Activated T-helper 1 cell treated with anti-CD3 and anti-CD28 coated beads, Interleukin-12 subunit alpha, Interleukin-12 subunit beta, Interleukin-2, Interleukin-4 antibody, amounts not matched to agents 30 ng/mL and 10 ng/mL and 1 ng/mL, durations not matched to agents 14 hours and 24 hours and 36 hours (primary cell): ENCODE data around the gene NFIX. TPM values are rescaled to one million over a fixed set of nuclear protein-coding genes. Genes with fewer than 3 reads are reported as not detected.

ENCODE experiments used
- DNase-seq: peaks from one replicate; pipeline ENCODE4 v3.0.0; 2021; ENCODE audit warnings: low spot score
- H3K27ac Mint-ChIP-seq: one replicate; pipeline ENCODE4 v1.8.0; 2021; ENCODE audit warnings: mild to moderate bottlenecking, mixed read lengths
- H3K27me3 Mint-ChIP-seq: one replicate; pipeline ENCODE4 v1.8.0; 2022; ENCODE audit warnings: mild to moderate bottlenecking, moderate library complexity, mixed read lengths; ENCODE audit not compliant: insufficient read depth
- H3K36me3 Mint-ChIP-seq: one replicate; pipeline ENCODE4 v1.8.0; 2021; ENCODE audit warnings: low read depth, mixed read lengths
- H3K4me1 Mint-ChIP-seq: one replicate; pipeline ENCODE4 v1.8.0; 2021; ENCODE audit warnings: low read depth, mixed read lengths
- H3K4me3 Mint-ChIP-seq: one replicate; pipeline ENCODE4 v1.8.0; 2021; ENCODE audit warnings: mild to moderate bottlenecking, moderate library complexity, mixed read lengths
- H3K9me3 Mint-ChIP-seq: one replicate; pipeline ENCODE4 v1.8.0; 2021; ENCODE audit warnings: mixed read lengths
- intact Hi-C: fragments of 100-400 bp; cut with micrococcal nuclease; formaldehyde crosslinking; loops from one replicate; pipeline ENCODE4 v1.15.1; 2024
- total RNA-seq: library from RNA; stranded (reverse); gene quantifications from 2 replicates; pipeline ENCODE4 v1.2.3, GENCODE V29; 2022

The NFIX gene
- total RNA-seq, 1 donor from 2014 or later, result 8.0 TPM

- Mint-ChIP-seq H3K27me3 (no peaks in the 10 kb centered on the region), H3K4me3 (no peak overlapping the region), H3K27ac (no peak overlapping the region), H3K4me1 (peaks cover 35% of the 10 kb centered on the region), H3K36me3 (peaks cover 3% of the 10 kb centered on the region), H3K9me3 (no peaks in the 10 kb centered on the region)
- intact Hi-C loops, result no loop called here
- no peak for DNase-seq
Observed at GRCh38 chr19:13127051-13127450, 131.8 kb downstream of the NFIX start.

- H3K4me1 Mint-ChIP-seq, result peaks cover 36% of the 10 kb centered on the region
- no peaks in the 10 kb centered on the region for H3K9me3 Mint-ChIP-seq
- no peak for DNase-seq
- H3K4me3 Mint-ChIP-seq, result no peak overlapping the region
- H3K27me3 Mint-ChIP-seq, result no peaks in the 10 kb centered on the region
- intact Hi-C loops, result no loop called here
- H3K27ac Mint-ChIP-seq, result peak overlapping the region; percentile 44
- peaks cover 9% of the 10 kb centered on the region for H3K36me3 Mint-ChIP-seq
Observed at GRCh38 chr19:13127811-13128575, 132.7 kb downstream of the NFIX start.

- Mint-ChIP-seq H3K4me1 (peaks cover 36% of the 10 kb centered on the region), H3K27me3 (no peaks in the 10 kb centered on the region), H3K27ac (peak overlapping the region; percentile 44), H3K36me3 (peaks cover 9% of the 10 kb centered on the region), H3K4me3 (no peak overlapping the region), H3K9me3 (no peaks in the 10 kb centered on the region)
- DNase-seq, result no peak
- intact Hi-C loops, result no loop called here
Observed at GRCh38 chr19:13128583-13128982, 133.3 kb downstream of the NFIX start.

- no peak overlapping the region for H3K4me3 Mint-ChIP-seq
- peaks cover 11% of the 10 kb centered on the region for H3K36me3 Mint-ChIP-seq
- no peak overlapping the region for H3K27ac Mint-ChIP-seq
- DNase-seq, result no peak
- H3K9me3 Mint-ChIP-seq, result no peaks in the 10 kb centered on the region
- H3K27me3 Mint-ChIP-seq, result no peaks in the 10 kb centered on the region
- H3K4me1 Mint-ChIP-seq, result peaks cover 37% of the 10 kb centered on the region
- intact Hi-C loops, result no loop called here
Observed at GRCh38 chr19:13129384-13129783, 134.1 kb downstream of the NFIX start.

- DNase-seq, result no peak
- Mint-ChIP-seq H3K36me3 (peaks cover 14% of the 10 kb centered on the region), H3K27me3 (no peaks in the 10 kb centered on the region), H3K9me3 (no peaks in the 10 kb centered on the region), H3K4me3 (no peak overlapping the region), H3K4me1 (peaks cover 41% of the 10 kb centered on the region), H3K27ac (peak overlapping the region; percentile 91)
- intact Hi-C loops, result no loop called here
Observed at GRCh38 chr19:13130886-13131490, 135.7 kb downstream of the NFIX start.

- intact Hi-C loops, result loop anchor here (1.0 to 2.0 kb wide), 6 partner anchors 14 to 129 kb away; partner anchors contain the start of genes IER2, NACC1 and STX10
- H3K36me3 Mint-ChIP-seq, result peaks cover 24% of the 10 kb centered on the region
- peak; percentile 46 for DNase-seq
- H3K4me3 Mint-ChIP-seq, result peak overlapping the region; percentile 77
- H3K27me3 Mint-ChIP-seq, result no peaks in the 10 kb centered on the region
- no peaks in the 10 kb centered on the region for H3K9me3 Mint-ChIP-seq
- H3K4me1 Mint-ChIP-seq, result peaks cover 41% of the 10 kb centered on the region
- H3K27ac Mint-ChIP-seq, result peak overlapping the region; percentile 90
Observed at GRCh38 chr19:13132471-13133180, 137.4 kb downstream of the NFIX start.

- peaks cover 41% of the 10 kb centered on the region for H3K4me1 Mint-ChIP-seq
Observed at GRCh38 chr19:13133241-13133870, 138.1 kb downstream of the NFIX start.

GRCh38 chr19:13134626-13135025 lies 139.4 kb downstream of the NFIX start:
- H3K27me3 Mint-ChIP-seq, result no peaks in the 10 kb centered on the region
- H3K4me1 Mint-ChIP-seq, result peaks cover 35% of the 10 kb centered on the region
- peak overlapping the region; percentile 61 for H3K27ac Mint-ChIP-seq
- intact Hi-C loops, result no loop called here
- no peaks in the 10 kb centered on the region for H3K9me3 Mint-ChIP-seq
- peaks cover 32% of the 10 kb centered on the region for H3K36me3 Mint-ChIP-seq
- no peak overlapping the region for H3K4me3 Mint-ChIP-seq
- no peak for DNase-seq

More at GRCh38 chr19:13133241-13133870, 138.1 kb downstream of the NFIX start:
- H3K36me3 Mint-ChIP-seq, result peaks cover 28% of the 10 kb centered on the region
- H3K27me3 Mint-ChIP-seq, result no peaks in the 10 kb centered on the region
- H3K9me3 Mint-ChIP-seq, result no peaks in the 10 kb centered on the region
- no peak for DNase-seq
- intact Hi-C loops, result loop anchor here (2.0 kb wide), 1 partner anchor 29 kb away; no protein-coding TSS in a partner anchor
- H3K27ac Mint-ChIP-seq, result peak overlapping the region; percentile 90
- peak overlapping the region; percentile 77 for H3K4me3 Mint-ChIP-seq

- no peak overlapping the region for H3K27ac Mint-ChIP-seq
- intact Hi-C loops, result no loop called here
- peaks cover 33% of the 10 kb centered on the region for H3K36me3 Mint-ChIP-seq
- peaks cover 35% of the 10 kb centered on the region for H3K4me1 Mint-ChIP-seq
- H3K9me3 Mint-ChIP-seq, result no peaks in the 10 kb centered on the region
- H3K4me3 Mint-ChIP-seq, result no peak overlapping the region
- no peak for DNase-seq
- H3K27me3 Mint-ChIP-seq, result no peaks in the 10 kb centered on the region
Observed at GRCh38 chr19:13135068-13136062, 140.1 kb downstream of the NFIX start.

- DNase-seq, result no peak
- Mint-ChIP-seq H3K4me1 (peaks cover 21% of the 10 kb centered on the region), H3K9me3 (no peaks in the 10 kb centered on the region), H3K36me3 (peaks cover 37% of the 10 kb centered on the region), H3K27ac (no peak overlapping the region), H3K27me3 (no peaks in the 10 kb centered on the region), H3K4me3 (no peak overlapping the region)
- intact Hi-C loops, result no loop called here
Observed at GRCh38 chr19:13137290-13137794, 142.1 kb downstream of the NFIX start.

GRCh38 chr19:13138171-13138915 lies 143.1 kb downstream of the NFIX start:
- peaks cover 11% of the 10 kb centered on the region for H3K4me1 Mint-ChIP-seq
- peaks cover 35% of the 10 kb centered on the region for H3K36me3 Mint-ChIP-seq
- no peak for DNase-seq
- H3K27me3 Mint-ChIP-seq, result no peaks in the 10 kb centered on the region
- H3K4me3 Mint-ChIP-seq, result no peak overlapping the region
- H3K9me3 Mint-ChIP-seq, result no peaks in the 10 kb centered on the region
- H3K27ac Mint-ChIP-seq, result no peak overlapping the region
- intact Hi-C loops, result no loop called here
